Brain pericyte (primary cell): ENCODE data around the gene NANOS1.
"Not testable (repeated sequence)": the region's sequence is repeated elsewhere in the genome, so short reads cannot be mapped to it uniquely, and the experiment has no call there.

Experiments used
- DNase-seq: peaks from one replicate; pipeline ENCODE4 v3.0.0-alpha.2; 2012; ENCODE audit warnings: low read depth, low spot score

Gene NANOS1

GRCh38 chr10:119007211-119007574 is 22.3 kb upstream of the NANOS1 start:
- DNase-seq = no peak

GRCh38 chr10:119020627-119020946 is 8.9 kb upstream of the NANOS1 start:
- DNase-seq = no peak

GRCh38 chr10:119022846-119023552 is 6.5 kb upstream of the NANOS1 start:
- DNase-seq = no peak

GRCh38 chr10:119023553-119023868 is 6.0 kb upstream of the NANOS1 start:
- no peak for DNase-seq

- no peak for DNase-seq
Observed at GRCh38 chr10:119024882-119025281, 4.6 kb upstream of the NANOS1 start.

GRCh38 chr10:119025336-119025735 is 4.2 kb upstream of the NANOS1 start:
- DNase-seq = no peak

- no peak for DNase-seq
Observed at GRCh38 chr10:119025776-119026175, 3.7 kb upstream of the NANOS1 start.

- no peak for DNase-seq
Observed at GRCh38 chr10:119026301-119027110, 3.0 kb upstream of the NANOS1 start.

GRCh38 chr10:119028445-119028899 is 1.0 kb upstream of the NANOS1 start:
- not testable (repeated sequence) for DNase-seq

GRCh38 chr10:119028900-119029612 is 458 bp upstream of the NANOS1 start:
- DNase-seq = peak; percentile 40

- DNase-seq = no peak
Observed at GRCh38 chr10:119030421-119031250, 1.1 kb downstream of the NANOS1 start.

GRCh38 chr10:119031496-119032059 is 2.1 kb downstream of the NANOS1 start:
- DNase-seq = no peak

- no peak for DNase-seq
Observed at GRCh38 chr10:119039161-119039560, 9.6 kb downstream of the NANOS1 start.

- DNase-seq = no peak
Observed at GRCh38 chr10:119041326-119041725, 11.8 kb downstream of the NANOS1 start.

GRCh38 chr10:119042169-119042568 is 12.7 kb downstream of the NANOS1 start:
- no peak for DNase-seq

GRCh38 chr10:119045561-119045960 is 16.0 kb downstream of the NANOS1 start:
- no peak for DNase-seq

- DNase-seq = no peak
Observed at GRCh38 chr10:119049361-119049760, 19.8 kb downstream of the NANOS1 start.

- DNase-seq = no peak
Observed at GRCh38 chr10:119049777-119050176, 20.3 kb downstream of the NANOS1 start.

GRCh38 chr10:119051775-119052174 is 22.3 kb downstream of the NANOS1 start:
- DNase-seq = no peak

- DNase-seq = no peak
Observed at GRCh38 chr10:119055472-119055871, 26.0 kb downstream of the NANOS1 start.

- no peak for DNase-seq
Observed at GRCh38 chr10:119058010-119058409, 28.5 kb downstream of the NANOS1 start.
